Measurements from ENCODE around the gene OXCT1. TPM values are rescaled to one million over a fixed set of nuclear protein-coding genes. Genes with fewer than 3 reads are reported as not detected.

OXCT1 gene
- polyA plus RNA-seq, 2 of the 4 experiments (the other 2 are of a cell fraction): 2.6 to 3.0 TPM

- TF ChIP-seq HDAC2 (IDR thresholded peaks at IDR 0.05): no peak
- TF ChIP-seq TP53 (CRISPR knock-in tag; IDR thresholded peaks at IDR 0.05): no peak
Measured at GRCh38 chr5:41834506-41834905, 35.7 kb downstream of the OXCT1 start (continued).

GRCh38 chr5:41832430-41832829, 37.8 kb downstream of the OXCT1 start:
- ChIA-PET CTCF (no interaction called here), POLR2A (no interaction called here)
- Histone ChIP-seq H3K4me1 (peaks cover 9% of the 10 kb centered on the region; the same call in 1 of the 3 replicates), H3K4me2 (no peak overlapping the region), H3K27ac (no peak overlapping the region), H3K4me3 (no peak overlapping the region), H3K9me3 (no peaks in the 10 kb centered on the region)
- TF ChIP-seq CTCF (IDR thresholded peaks at IDR 0.05) (no peak), FOXS1 (CRISPR knock-in tag; IDR thresholded peaks at IDR 0.05) (no peak), NR3C1 (IDR thresholded peaks at IDR 0.05) (no peak), HMGXB4 (CRISPR knock-in tag; IDR thresholded peaks at IDR 0.05; ENCODE audit: borderline replicate concordance) (no peak), EHF (CRISPR knock-in tag; IDR thresholded peaks at IDR 0.05) (no peak), SMC3 (IDR thresholded peaks at IDR 0.05) (no peak), TP53 (CRISPR knock-in tag; IDR thresholded peaks at IDR 0.05) (no peak), MAFK (IDR thresholded peaks at IDR 0.05; ENCODE audit: partially characterized antibody) (no peak), BHLHE40 (IDR thresholded peaks at IDR 0.05; ENCODE audit: low read depth, low read length) (no peak), ESRRA (IDR thresholded peaks at IDR 0.05; ENCODE audit: borderline replicate concordance, low read length) (no peak), HEYL (CRISPR knock-in tag; IDR thresholded peaks at IDR 0.05) (no peak), HOXA7 (CRISPR knock-in tag; IDR thresholded peaks at IDR 0.05) (no peak), FOSL2 (IDR thresholded peaks at IDR 0.05) (no peak), FOSL2 (CRISPR knock-in tag; IDR thresholded peaks at IDR 0.05) (no peak), NFE2L2 (conservative IDR thresholded peaks at IDR 0.05; ENCODE audit: low read length) (no peak), RAD21 (conservative IDR thresholded peaks at IDR 0.05 in 1 of 2, IDR thresholded peaks at IDR 0.05 in 1 of 2) (no peak)
- WGBS (ENCODE audit: missing lambda C conversion rate): 24% methylated on average over 3 of the region's 3 CpGs
- ATAC-seq (no peak), DNase-seq (ENCODE audit: low read depth in 1 of 2, low spot score in 1 of 2) (no peak), FAIRE-seq (no peak)

GRCh38 chr5:41831155-41831554, 39.1 kb downstream of the OXCT1 start:
- ATAC-seq (no peak), DNase-seq (ENCODE audit: low read depth in 1 of 2, low spot score in 1 of 2) (no peak), FAIRE-seq (no peak)
- H3K27ac ChIP-seq: no peak overlapping the region
- no peak for TF ChIP-seq TP53 (CRISPR knock-in tag; IDR thresholded peaks at IDR 0.05)
- TF ChIP-seq FOSL2 (IDR thresholded peaks at IDR 0.05): no peak
- TF ChIP-seq FOSL2 (CRISPR knock-in tag; IDR thresholded peaks at IDR 0.05): no peak
- no peak for TF ChIP-seq PHF8 (IDR thresholded peaks at IDR 0.05; ENCODE audit: borderline replicate concordance, low read depth)
- TF ChIP-seq GATA3 (IDR thresholded peaks at IDR 0.05; ENCODE audit: borderline replicate concordance): no peak
- TF ChIP-seq TFCP2L1 (CRISPR knock-in tag; IDR thresholded peaks at IDR 0.05): no peak
- TF ChIP-seq PBX3 (IDR thresholded peaks at IDR 0.05): no peak
- TF ChIP-seq REST (IDR thresholded peaks at IDR 0.05): no peak
- TF ChIP-seq MAFK (IDR thresholded peaks at IDR 0.05; ENCODE audit: partially characterized antibody): no peak
- H3K9me3 ChIP-seq: no peaks in the 10 kb centered on the region
- H3K4me3 ChIP-seq: no peak overlapping the region
- WGBS (ENCODE audit: missing lambda C conversion rate): 63% methylated on average over 3 of the region's 3 CpGs
- ChIA-PET POLR2A (no interaction called here), CTCF (interaction anchor here (0.6 to 1.2 kb wide), 2 partner anchors 12 to 898 kb away, joined by 3 to 4 read pairs; no protein-coding TSS in a partner anchor)
- H3K4me2 ChIP-seq: no peak overlapping the region
- peaks cover 9% of the 10 kb centered on the region; the same call in 1 of the 3 replicates for H3K4me1 ChIP-seq
